CD14-positive monocyte (primary cell): ENCODE results near the gene KRT86. TPM values are rescaled to one million over a fixed set of nuclear protein-coding genes. Genes with fewer than 3 reads are reported as not detected.

Source experiments
- DNase-seq, 3 donors: peaks; one replicate each; pipeline ENCODE4 v3.0.0-alpha.2; 2011 to 2022
- H2AFZ ChIP-seq: 2 replicates; pipeline ENCODE4 v1.6.0; 2012; ENCODE audit warnings: mild to moderate bottlenecking, low read depth, low read length, inconsistent platforms; ENCODE audit not compliant: insufficient read depth, poor library complexity, severe bottlenecking
- H3K27ac ChIP-seq, 2 donors: 1 replicate in 1 of 2; 2 replicates in 1 of 2; pipeline ENCODE4 v1.5.1; 2012 to 2013; ENCODE audit warnings: low read length in 2 of 2, control low read depth in 1 of 2, inconsistent platforms in 1 of 2, low read depth in 1 of 2, mild to moderate bottlenecking in 1 of 2
- H3K27me3 ChIP-seq, 2 donors: one replicate each; pipeline versions ENCODE4 v1.6.0 to v1.6.1; 2011 to 2013; ENCODE audit warnings: low read length in 2 of 2; ENCODE audit not compliant: control insufficient read depth in 2 of 2, insufficient read depth in 2 of 2
- H3K36me3 ChIP-seq, 2 donors: replicated peaks in 1 of 2; 1 replicate in 1 of 2; 2 replicates in 1 of 2; pipeline versions ENCODE4 v1.5.1 to v1.6.1; 2012 to 2013; ENCODE audit warnings: low read length in 2 of 2, control low read depth in 1 of 2, inconsistent platforms in 1 of 2, mild to moderate bottlenecking in 1 of 2; ENCODE audit not compliant: insufficient read depth in 2 of 2, control insufficient read depth in 1 of 2
- H3K4me1 ChIP-seq, 2 donors: 1 replicate in 1 of 2; 2 replicates in 1 of 2; pipeline versions ENCODE4 v1.5.1 to v1.6.1; 2012 to 2013; ENCODE audit warnings: low read length in 2 of 2, control low read depth in 1 of 2, inconsistent platforms in 1 of 2, mild to moderate bottlenecking in 1 of 2, moderate library complexity in 1 of 2; ENCODE audit not compliant: insufficient read depth in 2 of 2, control insufficient read depth in 1 of 2
- H3K4me2 ChIP-seq: replicated peaks from 2 replicates; pipeline ENCODE3; 2012; ENCODE audit warnings: low read length, moderate library complexity, mild to moderate bottlenecking; ENCODE audit not compliant: poor library complexity, severe bottlenecking; ENCODE audit errors: extremely low read depth
- H3K4me3 ChIP-seq, 3 experiments: fragments of 200-600 bp in 1 of 3; sonication (generic) in 1 of 3; replicated peaks in 1 of 3; 1 replicate in 2 of 3; 2 replicates in 1 of 3; pipeline ENCODE4 v1.5.1; 2011 to 2013; ENCODE audit warnings: low read length in 3 of 3, mild to moderate bottlenecking in 3 of 3, control low read depth in 2 of 3, low read depth in 2 of 3, inconsistent platforms in 1 of 3, moderate library complexity in 1 of 3
- H3K79me2 ChIP-seq: 2 replicates; pipeline ENCODE4 v1.6.0; 2012; ENCODE audit warnings: mild to moderate bottlenecking, control low read depth, inconsistent platforms, low read length, moderate library complexity; ENCODE audit not compliant: insufficient read depth
- H3K9ac ChIP-seq: 2 replicates; pipeline ENCODE4 v1.6.0; 2017; ENCODE audit warnings: low read length, mild to moderate bottlenecking; ENCODE audit not compliant: insufficient read depth, poor library complexity, severe bottlenecking
- H3K9me3 ChIP-seq, 2 donors: replicated peaks in 1 of 2; 1 replicate in 1 of 2; 2 replicates in 1 of 2; pipeline versions ENCODE4 v1.5.1 to v1.6.1; 2012 to 2013; ENCODE audit warnings: low read length in 2 of 2, control low read depth in 1 of 2; ENCODE audit not compliant: control insufficient read depth in 1 of 2, insufficient read depth in 1 of 2
- H4K20me1 ChIP-seq: 2 replicates; pipeline ENCODE4 v1.6.0; 2012; ENCODE audit warnings: mild to moderate bottlenecking, low read length, control low read depth, moderate library complexity; ENCODE audit not compliant: insufficient read depth
- H3K27ac Mint-ChIP-seq, 7 donors: one replicate each; pipeline ENCODE4 v1.8.0; 2020; ENCODE audit warnings: mild to moderate bottlenecking in 7 of 7, mixed read lengths in 7 of 7, moderate library complexity in 6 of 7, inconsistent platforms in 2 of 7
- H3K27me3 Mint-ChIP-seq, 3 donors: one replicate each; pipeline ENCODE4 v1.8.0; 2021 to 2022; ENCODE audit warnings: low read depth in 3 of 3, mild to moderate bottlenecking in 3 of 3, mixed read lengths in 3 of 3, moderate library complexity in 3 of 3, inconsistent platforms in 1 of 3
- H3K36me3 Mint-ChIP-seq, 2 donors: one replicate each; pipeline ENCODE4 v1.8.0; 2020; ENCODE audit warnings: mixed read lengths in 2 of 2, inconsistent platforms in 1 of 2, mild to moderate bottlenecking in 1 of 2
- H3K4me1 Mint-ChIP-seq: one replicate; pipeline ENCODE4 v1.8.0; 2020; ENCODE audit warnings: mild to moderate bottlenecking, mixed read lengths
- H3K4me3 Mint-ChIP-seq, 2 donors: one replicate each; pipeline ENCODE4 v1.8.0; 2020; ENCODE audit warnings: mild to moderate bottlenecking in 2 of 2, mixed read lengths in 2 of 2, moderate library complexity in 1 of 2
- H3K9me3 Mint-ChIP-seq, 7 donors: one replicate each; pipeline ENCODE4 v1.8.0; 2020 to 2022; ENCODE audit warnings: mixed read lengths in 7 of 7, mild to moderate bottlenecking in 6 of 7, moderate library complexity in 6 of 7, inconsistent platforms in 2 of 7
- WGBS: methylation state at CpG from one replicate; pipeline ENCODE4 v1.1.5; 2013; ENCODE audit warnings: missing lambda C conversion rate; ENCODE audit not compliant: insufficient coverage; 5-methylcytosine and 5-hydroxymethylcytosine counted together
- intact Hi-C, 2 donors: fragments of 100-400 bp; cut with micrococcal nuclease; formaldehyde crosslinking; loops; one replicate each; pipeline versions ENCODE4 v1.15.0 to v1.15.1; 2023
- polyA plus RNA-seq, 3 donors: library from polyadenylated mRNA; depleted of rRNA in 1 of 3; unstranded in 2 of 3; stranded (reverse) in 1 of 3; fragments of 300-500 nt in 2 of 3; fragments of >200 nt in 1 of 3; fragmentation: Illumina TruSeq in 2 of 3; gene quantifications; 1 replicate in 2 of 3; 2 replicates in 1 of 3; pipeline ENCODE4 v1.2.3, GENCODE V29; 2012 to 2021
- TF ChIP-seq, protein P1 (sequence below): fragments of 200-600 bp; IDR thresholded peaks from one replicate; pipeline ENCODE4 v1.8.0; 2022; ENCODE audit warnings: antibody characterized with exemption, mild to moderate bottlenecking

KRT86 gene
- polyA plus RNA-seq, 3 donors: not detected

DNA sequence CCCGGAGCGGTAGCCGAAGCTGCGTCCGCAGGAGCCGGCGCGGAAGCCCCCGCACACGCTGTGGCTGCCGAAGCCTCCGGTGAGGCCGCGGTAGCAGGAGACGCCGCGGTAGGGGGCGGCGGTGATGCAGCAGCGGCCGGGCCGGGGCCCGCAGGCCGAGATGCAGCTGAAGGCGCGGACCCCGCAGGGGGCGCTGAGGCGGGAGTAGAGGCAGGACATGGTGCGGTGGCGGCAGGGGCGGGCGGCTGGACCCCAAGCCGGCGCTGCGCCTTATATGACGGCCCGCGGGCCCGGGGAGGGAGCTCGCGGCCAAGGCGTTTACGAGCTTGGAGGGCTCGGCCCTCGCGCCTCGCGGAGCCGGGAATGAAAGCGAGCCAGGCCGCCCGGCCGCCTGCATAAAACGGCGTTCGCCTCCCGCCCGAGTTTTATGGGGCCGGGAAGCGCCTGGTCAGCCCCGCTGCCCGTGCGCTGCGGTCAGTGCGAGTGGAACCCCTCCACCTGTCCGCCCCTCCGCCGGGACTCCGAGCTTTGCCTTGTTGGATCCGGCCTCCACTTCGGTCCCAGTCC is 16.0 kb upstream of the KRT86 start:
- peaks cover 56 to 85% of the 10 kb centered on the region in 2 donors for H3K27me3 ChIP-seq
- Mint-ChIP-seq H3K27ac (no peak overlapping the region), H3K36me3 (peaks cover 7 to 8% of the 10 kb centered on the region in 2 donors), H3K4me3 (peak overlapping the region in 1 of 2 donors; percentile 77), H3K27me3 (peaks cover 77 to 94% (median 85%) of the 10 kb centered on the region in 3 donors), H3K9me3 (peaks cover 0 to 20% (median 1%) of the 10 kb centered on the region in 7 donors), H3K4me1 (peaks cover 23% of the 10 kb centered on the region)
- no peak overlapping the region for H3K27ac ChIP-seq
- peaks cover 10 to 28% of the 10 kb centered on the region in 2 donors for H3K4me1 ChIP-seq
- H3K36me3 ChIP-seq: no peaks in the 10 kb centered on the region
- intact Hi-C loops: no loop called here
- TF ChIP-seq, protein P1, sequence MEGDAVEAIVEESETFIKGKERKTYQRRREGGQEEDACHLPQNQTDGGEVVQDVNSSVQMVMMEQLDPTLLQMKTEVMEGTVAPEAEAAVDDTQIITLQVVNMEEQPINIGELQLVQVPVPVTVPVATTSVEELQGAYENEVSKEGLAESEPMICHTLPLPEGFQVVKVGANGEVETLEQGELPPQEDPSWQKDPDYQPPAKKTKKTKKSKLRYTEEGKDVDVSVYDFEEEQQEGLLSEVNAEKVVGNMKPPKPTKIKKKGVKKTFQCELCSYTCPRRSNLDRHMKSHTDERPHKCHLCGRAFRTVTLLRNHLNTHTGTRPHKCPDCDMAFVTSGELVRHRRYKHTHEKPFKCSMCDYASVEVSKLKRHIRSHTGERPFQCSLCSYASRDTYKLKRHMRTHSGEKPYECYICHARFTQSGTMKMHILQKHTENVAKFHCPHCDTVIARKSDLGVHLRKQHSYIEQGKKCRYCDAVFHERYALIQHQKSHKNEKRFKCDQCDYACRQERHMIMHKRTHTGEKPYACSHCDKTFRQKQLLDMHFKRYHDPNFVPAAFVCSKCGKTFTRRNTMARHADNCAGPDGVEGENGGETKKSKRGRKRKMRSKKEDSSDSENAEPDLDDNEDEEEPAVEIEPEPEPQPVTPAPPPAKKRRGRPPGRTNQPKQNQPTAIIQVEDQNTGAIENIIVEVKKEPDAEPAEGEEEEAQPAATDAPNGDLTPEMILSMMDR: no peak
- H3K9me3 ChIP-seq: peaks cover 0 to 3% of the 10 kb centered on the region in 2 donors
- H3K4me2 ChIP-seq: peak overlapping the region; percentile 47
- H3K79me2 ChIP-seq: no peaks in the 10 kb centered on the region
- peak overlapping the region; percentile 25 for H2AFZ ChIP-seq
- no peaks in the 10 kb centered on the region for H4K20me1 ChIP-seq
- DNase-seq: no peak
- no peak overlapping the region for H3K4me3 ChIP-seq
- no peak overlapping the region for H3K9ac ChIP-seq
- 5% methylated on average over 71 of the region's 72 CpGs for WGBS

GRCh38 chr12:52259657-52260243 is 14.7 kb upstream of the KRT86 start:
- Histone ChIP-seq H2AFZ (no peak overlapping the region), H3K4me2 (no peak overlapping the region), H3K9me3 (peaks cover 0 to 3% of the 10 kb centered on the region in 2 donors), H3K27me3 (peaks cover 56 to 79% of the 10 kb centered on the region in 2 donors), H3K27ac (no peak overlapping the region), H3K9ac (no peak overlapping the region), H3K4me1 (peaks cover 10 to 28% of the 10 kb centered on the region in 2 donors), H3K36me3 (no peaks in the 10 kb centered on the region), H4K20me1 (no peaks in the 10 kb centered on the region), H3K4me3 (no peak overlapping the region), H3K79me2 (no peaks in the 10 kb centered on the region)
- peaks cover 28% of the 10 kb centered on the region for H3K4me1 Mint-ChIP-seq
- DNase-seq: no peak
- 25% methylated on average over 4 of the region's 6 CpGs for WGBS
- H3K4me3 Mint-ChIP-seq: peak overlapping the region in 1 of 2 donors; percentile 80
- H3K36me3 Mint-ChIP-seq: peaks cover 7 to 8% of the 10 kb centered on the region in 2 donors
- intact Hi-C loops: no loop called here
- TF ChIP-seq, protein P1: no peak
- H3K27ac Mint-ChIP-seq: no peak overlapping the region
- peaks cover 0 to 20% (median 1%) of the 10 kb centered on the region in 7 donors for H3K9me3 Mint-ChIP-seq
- H3K27me3 Mint-ChIP-seq: peaks cover 72 to 91% (median 88%) of the 10 kb centered on the region in 3 donors
